Measurements from ENCODE around the gene LARP1B. TPM values are rescaled to one million over a fixed set of nuclear protein-coding genes. Genes with fewer than 3 reads are reported as not detected.

The LARP1B gene
- total and polyA plus RNA-seq, 2 of the 8 experiments (the other 6 are each of a cell fraction or from before 2014, with no cell fraction given) = 10.6 to 47.0 TPM

DNA sequence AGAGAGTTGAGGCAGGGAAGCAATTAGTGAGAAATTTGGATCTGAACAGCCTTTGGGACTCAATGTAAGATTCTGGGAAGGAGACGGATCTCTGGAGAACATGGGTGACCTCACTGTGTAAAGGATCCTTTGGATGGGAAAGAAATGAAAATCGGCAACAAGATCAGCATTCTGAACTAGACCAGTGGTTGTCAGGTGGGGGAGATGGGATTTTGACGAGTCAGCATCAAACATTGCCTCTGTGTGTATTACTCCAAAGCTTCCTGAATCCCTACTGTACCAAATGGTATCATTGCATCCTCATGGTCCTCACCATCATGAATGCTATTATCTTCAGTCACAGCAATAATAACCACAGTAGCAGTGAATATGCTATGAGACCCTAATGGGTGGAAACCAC is 173.7 kb downstream of the LARP1B start:
- no peaks in the 10 kb centered on the region for H3K27me3 ChIP-seq (replicated peaks in 1 of 4; ENCODE audit: control insufficient read depth in 3 of 4, extremely low read depth in 1 of 4, insufficient read depth in 3 of 4, low read length in 3 of 4)
- H4K5ac ChIP-seq (ENCODE audit: insufficient read length, low read depth, low read length) = no peak overlapping the region
- H4K91ac ChIP-seq (replicated peaks; ENCODE audit: insufficient read length, low read length) = no peak overlapping the region
- no peak overlapping the region for H2AFZ ChIP-seq (ENCODE audit: low read length)
- no peak overlapping the region for H3K14ac ChIP-seq (ENCODE audit: insufficient read length)
- no peak overlapping the region for H3K4ac ChIP-seq (replicated peaks; ENCODE audit: insufficient read length, low read depth, low read length)
- no peak overlapping the region for H3K9ac ChIP-seq (replicated peaks in 1 of 4; ENCODE audit: extremely low read depth in 1 of 4, low read depth in 3 of 4, low read length in 3 of 4)
- no peak overlapping the region for H3K18ac ChIP-seq (ENCODE audit: extremely low read depth, low read length)
- DNase-seq (ENCODE audit: low read depth in 1 of 2, low spot score in 2 of 2) = no peak
- no peak overlapping the region for H3K4me3 ChIP-seq (ENCODE audit: extremely low read depth in 1 of 4, insufficient read depth in 2 of 4, low read depth in 3 of 4, low read length in 4 of 4)
- no peak overlapping the region for H2BK20ac ChIP-seq (ENCODE audit: low read length)
- no peak overlapping the region for H3K56ac ChIP-seq (replicated peaks; ENCODE audit: insufficient read length, low read depth, low read length)
- peak; percentile 61; the same call in 1 of the 2 replicates for TF ChIP-seq MAFK (IDR thresholded peaks at IDR 0.05; ENCODE audit: low read depth, low read length)
- TF ChIP-seq SIX5 (IDR thresholded peaks at IDR 0.05; ENCODE audit: low read depth, low read length) = no peak
- no peak for TF ChIP-seq NRF1 (IDR thresholded peaks at IDR 0.05; ENCODE audit: low read depth, low read length)
- TF ChIP-seq CEBPB (IDR thresholded peaks at IDR 0.05; ENCODE audit: low read depth, low read length) = no peak
- no peak for TF ChIP-seq SRF (IDR thresholded peaks at IDR 0.05; ENCODE audit: low read depth, low read length)
- H3K9me3 ChIP-seq (ENCODE audit: insufficient read depth in 2 of 2, low read depth in 1 of 2, low read length in 1 of 2) = no peaks in the 10 kb centered on the region
- ChIA-PET CTCF (ENCODE audit: partially characterized antibody) (interaction anchor here (0.5 to 0.6 kb wide), 2 partner anchors 242 to 772 kb away, joined by 3 to 5 read pairs; no protein-coding TSS in a partner anchor), POLR2A (ENCODE audit: partially characterized antibody) (no interaction called here)
- H3K27ac ChIP-seq (ENCODE audit: low read depth, low read length) = no peak overlapping the region
- no peaks in the 10 kb centered on the region for H3K79me1 ChIP-seq (ENCODE audit: low read depth, low read length)
- H3K4me1 ChIP-seq (replicated peaks in 1 of 4; ENCODE audit: control insufficient read depth in 3 of 4, insufficient read depth in 4 of 4, low read length in 3 of 4) = no peaks in the 10 kb centered on the region
- no peaks in the 10 kb centered on the region for H4K20me1 ChIP-seq (replicated peaks in 1 of 2; ENCODE audit: control insufficient read depth in 1 of 2, insufficient read depth in 2 of 2, low read length in 2 of 2)
- no peak overlapping the region for H3K23ac ChIP-seq (ENCODE audit: insufficient read length)
- no peaks in the 10 kb centered on the region for H3K36me3 ChIP-seq (ENCODE audit: control insufficient read depth in 2 of 4, insufficient read depth in 4 of 4, low read length in 3 of 4)
- no peaks in the 10 kb centered on the region for H3K23me2 ChIP-seq (ENCODE audit: low read depth, low read length)
- no peak overlapping the region for H2BK12ac ChIP-seq (ENCODE audit: low read depth, low read length)
- FAIRE-seq = no peak
- no peak overlapping the region for H4K8ac ChIP-seq (ENCODE audit: extremely low read depth, insufficient read depth, low read length)
- no peak overlapping the region for H2AK5ac ChIP-seq (ENCODE audit: low read depth, low read length)
- no peaks in the 10 kb centered on the region for H3K79me2 ChIP-seq (ENCODE audit: control insufficient read depth in 1 of 2, insufficient read depth in 2 of 2, low read length in 2 of 2)
- no peak overlapping the region for H2BK15ac ChIP-seq (ENCODE audit: low read length)
- 91% methylated on average over 3 of the region's 3 CpGs; no CpG with 5 or more reads in 1 of the 2 experiments for WGBS, 2 experiments (ENCODE audit: extremely low coverage in 1 of 2, insufficient coverage in 1 of 2, insufficient read length in 1 of 2, insufficient replicate concordance in 2 of 2, low coverage in 1 of 2, low lambda C conversion rate in 2 of 2, missing lambda C conversion rate in 1 of 2)
- H3K4me2 ChIP-seq (ENCODE audit: insufficient read depth in 1 of 2, low read depth in 2 of 2, low read length in 2 of 2) = no peak overlapping the region
- H2BK120ac ChIP-seq (replicated peaks; ENCODE audit: low read depth, low read length) = no peak overlapping the region
- no peak overlapping the region for H2BK5ac ChIP-seq (ENCODE audit: low read depth, low read length)

All from H1 (cell line).